ENCODE data around the gene FZD2.

DNA sequence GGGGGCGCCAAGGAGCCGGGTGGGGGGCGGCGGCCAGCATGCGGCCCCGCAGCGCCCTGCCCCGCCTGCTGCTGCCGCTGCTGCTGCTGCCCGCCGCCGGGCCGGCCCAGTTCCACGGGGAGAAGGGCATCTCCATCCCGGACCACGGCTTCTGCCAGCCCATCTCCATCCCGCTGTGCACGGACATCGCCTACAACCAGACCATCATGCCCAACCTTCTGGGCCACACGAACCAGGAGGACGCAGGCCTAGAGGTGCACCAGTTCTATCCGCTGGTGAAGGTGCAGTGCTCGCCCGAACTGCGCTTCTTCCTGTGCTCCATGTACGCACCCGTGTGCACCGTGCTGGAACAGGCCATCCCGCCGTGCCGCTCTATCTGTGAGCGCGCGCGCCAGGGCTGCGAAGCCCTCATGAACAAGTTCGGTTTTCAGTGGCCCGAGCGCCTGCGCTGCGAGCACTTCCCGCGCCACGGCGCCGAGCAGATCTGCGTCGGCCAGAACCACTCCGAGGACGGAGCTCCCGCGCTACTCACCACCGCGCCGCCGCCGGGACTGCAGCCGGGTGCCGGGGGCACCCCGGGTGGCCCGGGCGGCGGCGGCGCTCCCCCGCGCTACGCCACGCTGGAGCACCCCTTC lies 484 bp downstream of the FZD2 start:
- no peak for TF ChIP-seq CTCF (IDR thresholded peaks at IDR 0.05; ENCODE audit: low read depth, low read length, poor library complexity, severe bottlenecking)
- no peak for TF ChIP-seq EZH2phosphoT487 (IDR thresholded peaks at IDR 0.05; ENCODE audit: borderline replicate concordance, low read length)
